OCI-LY1 (cell line): ENCODE results near the gene ANKRD11.

Source experiments
- CTCF ChIP-seq: fragments of 200-600 bp; sonication (generic), shearing (Covaris generic); IDR thresholded peaks from 2 replicates; pipeline ENCODE4 v1.5.1; 2017; ENCODE audit warnings: mild to moderate bottlenecking, antibody characterized with exemption, low read length, moderate library complexity, mixed read lengths
- EZH2 ChIP-seq: fragments of 200-600 bp; sonication (generic), shearing (Covaris generic); IDR thresholded peaks from 2 replicates; pipeline ENCODE4 v1.8.0; 2017; ENCODE audit warnings: borderline replicate concordance, mixed run types, mild to moderate bottlenecking, antibody characterized with exemption, low read length, moderate library complexity, mixed read lengths

- no peak for TF ChIP-seq EZH2
- TF ChIP-seq CTCF, result no peak
Measured at GRCh38 chr16:89538286-89538685, 47.9 kb upstream of the ANKRD11 start.
